Kidney epithelial cell (primary cell): ENCODE results near the gene RRP7A. TPM values are rescaled to one million over a fixed set of nuclear protein-coding genes. Genes with fewer than 3 reads are reported as not detected.
"Not testable (repeated sequence)": the region's sequence is repeated elsewhere in the genome, so short reads cannot be mapped to it uniquely, and the experiment has no call there.

ENCODE experiments used
- DNase-seq: peaks from one replicate; pipeline ENCODE4 v3.0.0-alpha.2; 2010; ENCODE audit warnings: low read depth
- H3K27me3 ChIP-seq: 2 replicates; pipeline ENCODE4 v1.6.0; 2011; ENCODE audit warnings: low read length; ENCODE audit not compliant: control insufficient read depth, insufficient read depth
- H3K36me3 ChIP-seq: 2 replicates; pipeline ENCODE4 v1.5.1; 2011; ENCODE audit warnings: low read length; ENCODE audit not compliant: control insufficient read depth, insufficient read depth
- H3K4me3 ChIP-seq: 2 replicates; pipeline ENCODE4 v1.5.1; 2011; ENCODE audit warnings: low read depth, mild to moderate bottlenecking, control low read depth, low read length
- CTCF ChIP-seq: IDR thresholded peaks from 2 replicates; pipeline ENCODE4 v1.5.1; 2011; ENCODE audit warnings: mild to moderate bottlenecking, moderate library complexity, low read length, control low read depth, inconsistent platforms; ENCODE audit not compliant: insufficient read depth, poor library complexity, severe bottlenecking
- total RNA-seq: library from RNA; depleted of rRNA; stranded (reverse); fragments of >200 nt; gene quantifications from 2 replicates; pipeline ENCODE4 v1.2.3, GENCODE V29; 2015

The RRP7A gene
- total RNA-seq, 1 donor from 2014 or later, result 29.5 TPM

GRCh38 chr22:42489000-42489399 lies 30.6 kb downstream of the RRP7A start:
- no peak for TF ChIP-seq CTCF
- no peak for DNase-seq
- peaks cover 2% of the 10 kb centered on the region for H3K27me3 ChIP-seq
- no peaks in the 10 kb centered on the region for H3K36me3 ChIP-seq
- H3K4me3 ChIP-seq, result no peak overlapping the region

GRCh38 chr22:42484506-42484905 lies 35.1 kb downstream of the RRP7A start:
- H3K27me3 ChIP-seq, result peaks cover 2% of the 10 kb centered on the region
- TF ChIP-seq CTCF, result no peak
- H3K36me3 ChIP-seq, result no peaks in the 10 kb centered on the region
- no peak for DNase-seq
- no peak overlapping the region for H3K4me3 ChIP-seq

- H3K27me3 ChIP-seq, H3K4me3 ChIP-seq, H3K36me3 ChIP-seq, DNase-seq: not testable (repeated sequence)
These were observed 35.9 kb downstream of the RRP7A start for GRCh38 chr22:42483610-42484223.

- H3K36me3 ChIP-seq, result no peaks in the 10 kb centered on the region
- no peak for TF ChIP-seq CTCF
- DNase-seq, result no peak
- no peak overlapping the region for H3K4me3 ChIP-seq
- peaks cover 4% of the 10 kb centered on the region for H3K27me3 ChIP-seq
These were observed 44.5 kb downstream of the RRP7A start for GRCh38 chr22:42475122-42475521.

- H3K27me3 ChIP-seq, result peaks cover 4% of the 10 kb centered on the region
- TF ChIP-seq CTCF, result peak; percentile 68
- H3K4me3 ChIP-seq, result no peak overlapping the region
- DNase-seq, result peak; percentile 14
- no peaks in the 10 kb centered on the region for H3K36me3 ChIP-seq
These were observed 46.0 kb downstream of the RRP7A start for GRCh38 chr22:42473484-42474193.

- H3K27me3 ChIP-seq, result peaks cover 4% of the 10 kb centered on the region
- DNase-seq, result no peak
- H3K36me3 ChIP-seq, result no peaks in the 10 kb centered on the region
- no peak for TF ChIP-seq CTCF
- H3K4me3 ChIP-seq, result no peak overlapping the region
These were observed 46.9 kb downstream of the RRP7A start for GRCh38 chr22:42472671-42473070.
